ENCODE measurements around the gene PHF21B.

The PHF21B gene

GRCh38 chr22:44898236-44898635 lies 111.6 kb downstream of the PHF21B start (continued):
- no peak for TF ChIP-seq ZBTB26 (tag by site-specific recombination; optimal IDR thresholded peaks at IDR 0.05)
- TF ChIP-seq ZNF610 (tag by site-specific recombination; IDR thresholded peaks at IDR 0.05; ENCODE audit: borderline replicate concordance), result no peak

GRCh38 chr22:44895296-44896055 lies 114.3 kb downstream of the PHF21B start:
- Histone ChIP-seq H3K4me1 (ENCODE audit: control insufficient read depth, insufficient read depth, low read length) (no peaks in the 10 kb centered on the region), H3K36me3 (ENCODE audit: control insufficient read depth in 2 of 2, insufficient read depth in 1 of 2, low read length in 2 of 2) (no peaks in the 10 kb centered on the region), H3K9me3 (ENCODE audit: control insufficient read depth, insufficient read depth, low read depth, low read length) (no peaks in the 10 kb centered on the region), H3K27ac (ENCODE audit: extremely low read depth, low read depth, low read length) (no peak overlapping the region), H3K4me3 (ENCODE audit: low read depth, low read length) (no peak overlapping the region)
- no peak for TF ChIP-seq ZNF239 (tag by site-specific recombination; IDR thresholded peaks at IDR 0.05)
- TF ChIP-seq ZSCAN30 (tag by site-specific recombination; IDR thresholded peaks at IDR 0.05), result no peak
- no peak for TF ChIP-seq ZFP37 (tag by site-specific recombination; IDR thresholded peaks at IDR 0.05)
- no peak for TF ChIP-seq ZBTB7A (tag by site-specific recombination; IDR thresholded peaks at IDR 0.05; ENCODE audit: low read depth)
- TF ChIP-seq ZNF791 (tag by site-specific recombination; IDR thresholded peaks at IDR 0.05), result no peak
- no peak for TF ChIP-seq AEBP2 (tag by site-specific recombination; IDR thresholded peaks at IDR 0.05; ENCODE audit: borderline replicate concordance)
- TF ChIP-seq PRDM6 (tag by site-specific recombination; IDR thresholded peaks at IDR 0.05), result no peak
- no peak for TF ChIP-seq ZNF521 (tag by site-specific recombination; IDR thresholded peaks at IDR 0.05)
- TF ChIP-seq ZNF140 (tag by site-specific recombination; IDR thresholded peaks at IDR 0.05), result no peak
- TF ChIP-seq ZNF416 (tag by site-specific recombination; IDR thresholded peaks at IDR 0.05), result no peak
- TF ChIP-seq PRDM1 (tag by site-specific recombination; IDR thresholded peaks at IDR 0.05), result no peak
- no peak for TF ChIP-seq GLIS2 (tag by site-specific recombination; IDR thresholded peaks at IDR 0.05)
- ChIA-PET CTCF (interaction anchor here (0.5 to 0.8 kb wide), 2 partner anchors 27 to 33 kb away, joined by 3 to 4 read pairs; no protein-coding TSS in a partner anchor), POLR2A (no interaction called here)

- ChIA-PET POLR2A (no interaction called here), CTCF (interaction anchor here (0.5 kb wide), 1 partner anchor 28 kb away, joined by 4 read pairs; no protein-coding TSS in a partner anchor)
- H3K27ac ChIP-seq (ENCODE audit: extremely low read depth, low read depth, low read length), result no peak overlapping the region
- TF ChIP-seq ZNF629 (tag by site-specific recombination; IDR thresholded peaks at IDR 0.05) (no peak), FEZF1 (tag by site-specific recombination; IDR thresholded peaks at IDR 0.05) (no peak), ZNF707 (tag by site-specific recombination; IDR thresholded peaks at IDR 0.05) (no peak), RBAK (tag by site-specific recombination; IDR thresholded peaks at IDR 0.05) (no peak), ZNF10 (tag by site-specific recombination; IDR thresholded peaks at IDR 0.05) (no peak), PRDM4 (tag by site-specific recombination; IDR thresholded peaks at IDR 0.05) (no peak), ZNF433 (tag by site-specific recombination; IDR thresholded peaks at IDR 0.05; ENCODE audit: low read depth) (no peak), ZBTB17 (tag by site-specific recombination; IDR thresholded peaks at IDR 0.05) (no peak), ZNF747 (tag by site-specific recombination; IDR thresholded peaks at IDR 0.05) (no peak), PRDM6 (tag by site-specific recombination; IDR thresholded peaks at IDR 0.05) (no peak), ZNF76 (tag by site-specific recombination; IDR thresholded peaks at IDR 0.05; ENCODE audit: borderline replicate concordance, low read depth) (no peak), ZNF792 (tag by site-specific recombination; IDR thresholded peaks at IDR 0.05) (no peak), KLF10 (tag by site-specific recombination; IDR thresholded peaks at IDR 0.05) (no peak)
These were observed 115.0 kb downstream of the PHF21B start for GRCh38 chr22:44894782-44895181.

More at GRCh38 chr22:44894782-44895181, 115.0 kb downstream of the PHF21B start:
- Histone ChIP-seq H3K36me3 (ENCODE audit: control insufficient read depth in 2 of 2, insufficient read depth in 1 of 2, low read length in 2 of 2) (no peaks in the 10 kb centered on the region), H3K9me3 (ENCODE audit: control insufficient read depth, insufficient read depth, low read depth, low read length) (no peaks in the 10 kb centered on the region), H3K4me3 (ENCODE audit: low read depth, low read length) (no peak overlapping the region), H3K4me1 (ENCODE audit: control insufficient read depth, insufficient read depth, low read length) (no peaks in the 10 kb centered on the region)

All from HEK293 (cell line).